ENCODE measurements around the gene MACROD2.

- TF ChIP-seq EP300 (IDR thresholded peaks at IDR 0.05) (no peak), POLR2A (IDR thresholded peaks at IDR 0.05) (no peak)
These were observed 1035.5 kb downstream of the MACROD2 start for GRCh38 chr20:15030826-15031225.

Measured in ovary (tissue), 1 donor.